ENCODE results near the gene PAPSS1. TPM values are rescaled to one million over a fixed set of nuclear protein-coding genes. Genes with fewer than 3 reads are reported as not detected.

Gene PAPSS1
- total RNA-seq, 4 donors from 2014 or later = 22.7 to 35.3 (median 29.6) TPM

DNA sequence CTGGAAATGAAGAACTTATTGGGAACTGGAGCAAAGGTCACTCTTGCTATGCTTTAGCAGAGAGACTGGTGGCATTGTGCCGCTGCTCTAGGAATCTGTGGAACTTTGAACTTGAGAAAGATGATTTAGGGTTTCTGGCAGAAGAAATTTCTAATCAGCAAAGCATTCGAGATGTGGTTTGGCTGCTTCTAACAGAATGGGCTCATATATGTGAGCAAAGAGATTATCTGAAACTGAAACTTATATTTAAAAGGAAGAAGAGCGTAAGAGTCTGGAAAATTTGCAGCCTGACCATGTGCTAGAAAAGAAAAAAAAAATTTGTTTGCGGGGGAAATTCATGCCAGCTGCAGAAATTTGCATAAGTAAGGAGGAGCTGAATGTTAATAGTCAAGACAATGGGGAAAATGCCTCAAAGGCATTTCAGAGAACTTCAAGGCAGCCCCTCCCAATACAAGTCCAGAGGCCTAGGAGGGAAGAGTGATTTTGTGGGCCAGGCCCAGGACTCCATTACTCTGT is 35.9 kb upstream of the PAPSS1 start:
- DNase-seq = no peak
- H3K4me3 ChIP-seq (replicated peaks in 1 of 3) = no peak overlapping the region
- H3K4me1 ChIP-seq = no peaks in the 10 kb centered on the region
- no peaks in the 10 kb centered on the region for H3K36me3 ChIP-seq
- H3K27ac ChIP-seq = no peak overlapping the region
- TF ChIP-seq POLR2A (IDR thresholded peaks at IDR 0.05) = no peak
- TF ChIP-seq, protein P1, sequence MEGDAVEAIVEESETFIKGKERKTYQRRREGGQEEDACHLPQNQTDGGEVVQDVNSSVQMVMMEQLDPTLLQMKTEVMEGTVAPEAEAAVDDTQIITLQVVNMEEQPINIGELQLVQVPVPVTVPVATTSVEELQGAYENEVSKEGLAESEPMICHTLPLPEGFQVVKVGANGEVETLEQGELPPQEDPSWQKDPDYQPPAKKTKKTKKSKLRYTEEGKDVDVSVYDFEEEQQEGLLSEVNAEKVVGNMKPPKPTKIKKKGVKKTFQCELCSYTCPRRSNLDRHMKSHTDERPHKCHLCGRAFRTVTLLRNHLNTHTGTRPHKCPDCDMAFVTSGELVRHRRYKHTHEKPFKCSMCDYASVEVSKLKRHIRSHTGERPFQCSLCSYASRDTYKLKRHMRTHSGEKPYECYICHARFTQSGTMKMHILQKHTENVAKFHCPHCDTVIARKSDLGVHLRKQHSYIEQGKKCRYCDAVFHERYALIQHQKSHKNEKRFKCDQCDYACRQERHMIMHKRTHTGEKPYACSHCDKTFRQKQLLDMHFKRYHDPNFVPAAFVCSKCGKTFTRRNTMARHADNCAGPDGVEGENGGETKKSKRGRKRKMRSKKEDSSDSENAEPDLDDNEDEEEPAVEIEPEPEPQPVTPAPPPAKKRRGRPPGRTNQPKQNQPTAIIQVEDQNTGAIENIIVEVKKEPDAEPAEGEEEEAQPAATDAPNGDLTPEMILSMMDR (IDR thresholded peaks at IDR 0.05) = no peak
- WGBS, 2 donors = 76 to 85% methylated on average over 4 of the region's 4 CpGs
- H3K9me3 ChIP-seq = no peaks in the 10 kb centered on the region
- intact Hi-C loops (cut with DNase I) = loop anchor here (5.0 kb wide), 1 partner anchor 156 kb away; no protein-coding TSS in a partner anchor
- H3K27me3 ChIP-seq = no peaks in the 10 kb centered on the region

DNA sequence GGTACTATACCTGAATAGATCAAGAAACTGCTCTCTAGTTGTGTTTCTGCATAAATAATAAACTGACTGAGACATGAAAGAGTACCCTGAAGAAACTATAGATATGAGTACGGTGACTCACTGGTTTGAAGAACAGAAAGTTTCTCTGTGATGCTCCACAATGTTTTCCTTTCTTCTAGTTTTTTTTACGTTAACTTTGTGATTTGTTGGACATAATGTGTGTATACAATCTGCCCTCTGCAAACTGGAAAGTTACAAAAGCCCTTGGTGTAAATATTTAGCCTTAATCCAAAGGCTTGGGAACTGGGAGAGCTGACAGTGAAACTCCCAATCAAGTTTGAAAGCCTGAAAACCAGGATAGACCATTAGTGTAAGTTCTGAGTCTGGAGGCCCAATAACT is 31.6 kb upstream of the PAPSS1 start:
- 86 to 88% methylated on average over 2 of the region's 2 CpGs for whole genome bisulfite sequencing, 2 donors
- Histone ChIP-seq H3K27ac (no peak overlapping the region), H3K9me3 (no peaks in the 10 kb centered on the region), H3K36me3 (no peaks in the 10 kb centered on the region), H3K4me3 (replicated peaks in 1 of 3) (no peak overlapping the region), H3K4me1 (no peaks in the 10 kb centered on the region), H3K27me3 (no peaks in the 10 kb centered on the region)
- TF ChIP-seq, protein P1 (IDR thresholded peaks at IDR 0.05) = no peak
- TF ChIP-seq POLR2A (IDR thresholded peaks at IDR 0.05) = no peak
- no peak for DNase-seq
- intact Hi-C loops (cut with DNase I) = no loop called here

DNA sequence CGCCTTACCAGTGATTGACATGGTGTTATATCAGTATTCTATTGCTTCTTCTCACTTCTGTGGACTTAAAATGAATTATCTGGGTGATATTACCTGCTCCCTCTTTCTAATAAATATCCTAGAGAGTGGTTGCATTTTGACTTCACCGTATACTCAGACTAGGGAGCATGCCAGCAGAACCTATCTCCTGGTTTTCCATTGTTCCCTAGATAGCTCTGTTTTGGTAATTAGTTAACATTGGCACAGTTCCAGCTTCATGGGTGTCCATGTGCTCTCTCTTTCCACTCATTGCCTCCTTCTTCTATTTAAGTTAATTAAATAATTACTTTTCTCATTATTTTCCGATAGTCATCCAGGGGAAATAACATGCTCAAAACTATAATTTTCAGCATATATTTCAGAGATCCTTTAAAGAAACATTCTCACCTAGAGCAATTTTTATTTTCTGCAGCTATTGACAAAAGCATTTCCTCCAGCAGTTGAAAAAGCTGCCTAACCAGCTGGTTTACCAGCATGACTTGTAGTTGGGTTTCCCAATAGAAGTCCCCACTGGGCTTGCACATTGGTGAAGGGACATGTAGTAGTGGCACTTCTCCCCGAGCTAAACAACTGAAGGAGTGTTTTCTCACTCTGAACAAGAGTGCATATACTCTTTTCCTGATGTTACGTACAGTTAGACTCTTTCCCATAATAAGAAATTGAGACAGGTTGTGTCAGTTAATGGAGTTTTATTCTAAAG is 27.9 kb upstream of the PAPSS1 start:
- TF ChIP-seq POLR2A (IDR thresholded peaks at IDR 0.05) = no peak
- TF ChIP-seq, protein P1 (IDR thresholded peaks at IDR 0.05) = no peak
- Histone ChIP-seq H3K4me3 (replicated peaks in 1 of 3) (no peak overlapping the region), H3K27ac (no peak overlapping the region), H3K27me3 (no peaks in the 10 kb centered on the region), H3K9me3 (no peaks in the 10 kb centered on the region), H3K4me1 (no peaks in the 10 kb centered on the region), H3K36me3 (no peaks in the 10 kb centered on the region)
- DNase-seq = no peak
- 80 to 84% methylated on average over 5 of the region's 5 CpGs for WGBS, 2 donors
- intact Hi-C loops (cut with DNase I) = no loop called here

DNA sequence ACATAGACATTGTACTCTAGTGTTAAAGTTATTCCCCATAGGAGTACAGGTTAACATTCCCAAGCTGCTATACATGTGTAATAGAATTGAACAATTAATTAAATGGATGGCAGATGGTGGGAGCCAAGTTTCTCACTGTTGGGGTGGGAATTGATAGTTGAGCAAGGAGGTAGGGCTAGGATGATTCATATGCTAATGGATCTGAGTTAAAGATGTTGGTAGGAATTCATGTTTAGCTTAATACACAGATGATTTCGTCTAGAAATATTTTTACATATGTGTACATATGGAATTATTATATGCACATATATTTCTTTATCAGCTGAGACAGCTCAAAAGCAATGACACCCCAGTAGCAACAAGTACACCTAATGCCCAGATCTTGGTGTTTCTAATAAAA is 26.1 kb upstream of the PAPSS1 start:
- H3K36me3 ChIP-seq = no peaks in the 10 kb centered on the region
- 81 to 94% methylated on average over 1 of the region's 1 CpG for WGBS, 2 donors
- intact Hi-C loops (cut with DNase I) = no loop called here
- TF ChIP-seq, protein P1 (IDR thresholded peaks at IDR 0.05) = no peak
- TF ChIP-seq POLR2A (IDR thresholded peaks at IDR 0.05) = no peak
- H3K4me3 ChIP-seq (replicated peaks in 1 of 3) = no peak overlapping the region
- no peaks in the 10 kb centered on the region for H3K27me3 ChIP-seq
- H3K4me1 ChIP-seq = no peaks in the 10 kb centered on the region
- no peak overlapping the region for H3K27ac ChIP-seq
- no peak for DNase-seq
- no peaks in the 10 kb centered on the region for H3K9me3 ChIP-seq

DNA sequence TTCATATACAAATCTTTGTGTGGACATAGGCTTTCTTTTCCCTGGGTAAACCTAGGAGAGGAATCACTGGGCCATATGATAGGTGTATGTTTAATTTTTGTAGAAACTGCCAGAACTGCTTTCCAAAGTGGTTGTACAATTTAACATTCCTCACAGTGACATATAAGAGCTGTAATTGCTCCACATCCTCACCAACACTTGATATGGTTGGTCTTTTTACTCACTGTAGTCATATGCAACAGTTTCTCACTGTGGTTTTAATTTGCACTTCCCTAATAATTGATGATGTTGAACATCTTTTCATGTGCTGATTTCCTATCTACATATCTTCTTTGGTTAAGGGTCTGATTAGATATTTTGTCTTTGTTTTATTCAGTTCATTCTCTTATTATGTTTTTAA is 24.5 kb upstream of the PAPSS1 start:
- Histone ChIP-seq H3K4me1 (peaks cover 0 to 3% of the 10 kb centered on the region in 2 donors), H3K27me3 (no peaks in the 10 kb centered on the region), H3K4me3 (replicated peaks in 1 of 3) (no peak overlapping the region), H3K36me3 (no peaks in the 10 kb centered on the region), H3K9me3 (no peaks in the 10 kb centered on the region), H3K27ac (no peak overlapping the region)
- no peak for DNase-seq
- TF ChIP-seq, protein P1 (IDR thresholded peaks at IDR 0.05) = no peak
- no peak for TF ChIP-seq POLR2A (IDR thresholded peaks at IDR 0.05)
- intact Hi-C loops (cut with DNase I) = no loop called here

Measured in thyroid gland (tissue), 4 donors.